OCI-LY7 (cell line): ENCODE measurements around the gene LLGL1. TPM values are rescaled to one million over a fixed set of nuclear protein-coding genes. Genes with fewer than 3 reads are reported as not detected.

Source experiments
- BruUV-seq: library from RNA; stranded (reverse); fragments of 400-500 nt; replicated peaks from 2 replicates; lab custom pipeline; 2021; lab: Mats Ljungman, UMichigan
- CTCF ChIA-PET: fragments of 300-600 bp; sonication (Branson Sonifier 250); formaldehyde crosslinking; loops from one replicate; lab custom pipeline; 2022; ENCODE audit warnings: antibody characterized with exemption; ENCODE audit not compliant: unreplicated experiment; lab: Charles Lee
- POLR2A ChIA-PET: fragments of 300-600 bp; sonication (Branson Sonifier 250); formaldehyde crosslinking; loops from one replicate; lab custom pipeline; 2022; ENCODE audit warnings: antibody characterized with exemption; lab: Charles Lee
- DNase-seq: peaks from one replicate; pipeline ENCODE4 v3.0.0-alpha.2; 2015; ENCODE audit warnings: low spot score
- H2AFZ ChIP-seq: fragments of 200-600 bp; sonication (generic), shearing (Covaris generic); 2 replicates; pipeline ENCODE4 v1.6.1; 2014; ENCODE audit warnings: mild to moderate bottlenecking, antibody characterized with exemption, low read length, moderate library complexity
- H3K27ac ChIP-seq: fragments of 200-600 bp; sonication (generic); 2 replicates; pipeline ENCODE4 v1.5.1; 2014; ENCODE audit warnings: mixed run types, low read depth, mild to moderate bottlenecking, moderate library complexity, low read length, inconsistent platforms; ENCODE audit not compliant: poor library complexity, severe bottlenecking
- H3K36me3 ChIP-seq: fragments of 200-600 bp; sonication (generic); 2 replicates; pipeline ENCODE4 v1.6.1; 2014; ENCODE audit warnings: mild to moderate bottlenecking, antibody characterized with exemption, low read length, moderate library complexity, mixed read lengths; ENCODE audit not compliant: insufficient read depth
- H3K4me1 ChIP-seq: fragments of 200-600 bp; sonication (generic); 2 replicates; pipeline ENCODE4 v1.5.1; 2014; ENCODE audit warnings: mild to moderate bottlenecking, low read length; ENCODE audit not compliant: insufficient read depth, poor library complexity, severe bottlenecking
- H3K4me2 ChIP-seq: fragments of 200-600 bp; sonication (generic); 2 replicates; pipeline ENCODE4 v1.6.1; 2014; ENCODE audit warnings: mild to moderate bottlenecking, low read length
- H3K4me3 ChIP-seq: fragments of 200-600 bp; sonication (generic); 2 replicates; pipeline ENCODE4 v1.5.1; 2014; ENCODE audit warnings: mild to moderate bottlenecking, low read depth, low read length; ENCODE audit not compliant: poor library complexity, severe bottlenecking
- H3K79me2 ChIP-seq: fragments of 200-600 bp; sonication (generic); 2 replicates; pipeline ENCODE4 v1.6.1; 2016; ENCODE audit warnings: low read depth, mild to moderate bottlenecking, low read length, moderate library complexity, mixed read lengths; ENCODE audit not compliant: insufficient read depth
- H3K9me2 ChIP-seq: fragments of 200-600 bp; sonication (generic); 2 replicates; pipeline ENCODE4 v1.6.1; 2016; ENCODE audit warnings: mild to moderate bottlenecking, low read length, mixed read lengths; ENCODE audit not compliant: insufficient read depth
- H3K9me3 ChIP-seq: fragments of 200-600 bp; sonication (generic); 2 replicates; pipeline ENCODE4 v1.6.1; 2014; ENCODE audit warnings: mild to moderate bottlenecking, mixed run types, low read length, mixed read lengths
- H4K20me1 ChIP-seq: fragments of 200-600 bp; sonication (generic); 2 replicates; pipeline ENCODE4 v1.6.1; 2014; ENCODE audit warnings: mild to moderate bottlenecking, antibody characterized with exemption, low read length, moderate library complexity, mixed read lengths; ENCODE audit not compliant: insufficient read depth
- EZH2phosphoT487 ChIP-seq: fragments of 200-600 bp; sonication (generic); IDR thresholded peaks from 2 replicates; pipeline ENCODE4 v1.6.1; 2018; ENCODE audit warnings: low read depth, borderline replicate concordance, mild to moderate bottlenecking, mixed run types, antibody characterized with exemption, low read length, moderate library complexity, mixed read lengths
- intact Hi-C: fragments of 100-400 bp; cut with micrococcal nuclease; formaldehyde crosslinking; loops from one replicate; pipeline ENCODE4 v1.10.0; 2022; ENCODE audit not compliant: unreplicated experiment
- total RNA-seq, 2 experiments: library from RNA; depleted of rRNA in 1 of 2; stranded (reverse); fragments of >200 nt in 1 of 2; shearing (Covaris generic) in 1 of 2; gene quantifications; 2 replicates each; pipeline ENCODE4 v1.2.3, GENCODE V29; 2014 to 2022
- TF ChIP-seq, protein P1 (sequence below): fragments of 200-600 bp; sonication (generic); conservative IDR thresholded peaks from 2 replicates; pipeline ENCODE4 v1.5.1; 2014; ENCODE audit warnings: mild to moderate bottlenecking, antibody characterized with exemption, low read length, moderate library complexity, mixed read lengths

The LLGL1 gene
- total RNA-seq, 2 experiments from 2014 or later: 14.1 to 19.9 TPM

DNA sequence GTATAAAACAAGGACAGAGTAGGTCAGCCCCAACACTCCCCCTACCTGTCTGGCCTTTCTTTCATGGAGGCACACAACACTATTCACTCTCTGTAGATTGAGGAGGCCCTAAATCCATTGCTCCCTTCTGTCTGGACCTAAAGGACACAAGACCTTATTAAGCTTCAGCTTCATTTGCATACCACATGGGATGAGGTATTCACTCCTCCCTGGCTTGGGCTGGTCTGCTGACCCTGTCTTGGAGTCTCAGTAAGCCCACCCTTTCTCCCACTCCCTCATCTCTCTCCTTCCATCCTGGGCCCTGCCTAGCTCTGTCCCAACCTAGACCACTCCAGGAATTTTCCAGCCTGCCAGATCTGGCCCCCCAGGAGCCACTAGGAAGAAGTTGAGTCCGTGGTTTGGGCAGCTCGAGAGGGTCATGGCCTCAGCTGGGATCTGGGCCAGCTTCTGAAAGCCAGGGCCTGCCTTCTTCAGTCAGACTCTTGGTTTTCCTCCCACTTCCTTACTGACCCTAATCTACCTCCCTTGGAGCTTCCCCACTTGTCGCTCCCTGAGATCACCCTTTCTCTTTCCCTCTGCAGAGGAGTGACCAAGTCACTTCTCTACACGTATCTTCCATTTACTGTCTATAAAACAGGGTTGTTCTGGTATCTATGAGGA, 6.5 kb upstream of the LLGL1 start:
- intact Hi-C loops: no loop called here
- Histone ChIP-seq H3K27ac (no peak overlapping the region), H3K4me3 (no peak overlapping the region), H3K4me2 (no peak overlapping the region), H3K36me3 (no peaks in the 10 kb centered on the region), H3K9me2 (no peaks in the 10 kb centered on the region), H2AFZ (no peak overlapping the region), H4K20me1 (no peaks in the 10 kb centered on the region), H3K4me1 (no peaks in the 10 kb centered on the region), H3K9me3 (no peaks in the 10 kb centered on the region), H3K79me2 (no peaks in the 10 kb centered on the region)
- ChIA-PET POLR2A (no interaction called here), CTCF (interaction anchor here (0.6 kb wide), 1 partner anchor 18 kb away, joined by 3 read pairs; no protein-coding TSS in a partner anchor)
- TF ChIP-seq EZH2phosphoT487: no peak
- TF ChIP-seq, protein P1, sequence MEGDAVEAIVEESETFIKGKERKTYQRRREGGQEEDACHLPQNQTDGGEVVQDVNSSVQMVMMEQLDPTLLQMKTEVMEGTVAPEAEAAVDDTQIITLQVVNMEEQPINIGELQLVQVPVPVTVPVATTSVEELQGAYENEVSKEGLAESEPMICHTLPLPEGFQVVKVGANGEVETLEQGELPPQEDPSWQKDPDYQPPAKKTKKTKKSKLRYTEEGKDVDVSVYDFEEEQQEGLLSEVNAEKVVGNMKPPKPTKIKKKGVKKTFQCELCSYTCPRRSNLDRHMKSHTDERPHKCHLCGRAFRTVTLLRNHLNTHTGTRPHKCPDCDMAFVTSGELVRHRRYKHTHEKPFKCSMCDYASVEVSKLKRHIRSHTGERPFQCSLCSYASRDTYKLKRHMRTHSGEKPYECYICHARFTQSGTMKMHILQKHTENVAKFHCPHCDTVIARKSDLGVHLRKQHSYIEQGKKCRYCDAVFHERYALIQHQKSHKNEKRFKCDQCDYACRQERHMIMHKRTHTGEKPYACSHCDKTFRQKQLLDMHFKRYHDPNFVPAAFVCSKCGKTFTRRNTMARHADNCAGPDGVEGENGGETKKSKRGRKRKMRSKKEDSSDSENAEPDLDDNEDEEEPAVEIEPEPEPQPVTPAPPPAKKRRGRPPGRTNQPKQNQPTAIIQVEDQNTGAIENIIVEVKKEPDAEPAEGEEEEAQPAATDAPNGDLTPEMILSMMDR: no peak
- no TSS peak for BruUV-seq
- DNase-seq: no peak

DNA sequence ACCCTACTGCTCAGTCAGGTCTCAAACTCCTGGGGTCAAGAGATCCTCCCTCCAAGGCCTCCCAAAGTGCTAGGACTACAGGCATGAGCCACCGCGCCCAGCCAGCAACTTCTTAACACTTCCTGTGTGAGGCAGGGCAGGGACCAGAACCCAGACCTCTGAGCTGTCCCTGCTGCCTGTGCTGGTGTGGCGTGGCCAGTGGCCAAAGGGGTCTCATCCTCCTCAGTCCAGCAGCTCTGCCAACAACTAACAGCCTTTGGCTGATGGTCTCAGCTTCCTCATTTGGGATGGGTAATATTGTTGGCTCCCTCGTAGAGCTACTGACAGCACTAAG, 1.4 kb upstream of the LLGL1 start:
- BruUV-seq: no TSS peak
- Histone ChIP-seq H3K4me1 (peaks cover 15% of the 10 kb centered on the region), H3K79me2 (no peaks in the 10 kb centered on the region), H3K4me3 (no peak overlapping the region), H3K4me2 (no peak overlapping the region), H3K27ac (no peak overlapping the region), H2AFZ (no peak overlapping the region), H3K36me3 (no peaks in the 10 kb centered on the region), H3K9me3 (no peaks in the 10 kb centered on the region), H4K20me1 (no peaks in the 10 kb centered on the region), H3K9me2 (no peaks in the 10 kb centered on the region)
- DNase-seq: no peak
- intact Hi-C loops: no loop called here
- TF ChIP-seq EZH2phosphoT487: no peak
- TF ChIP-seq, protein P1: no peak
- ChIA-PET CTCF (no interaction called here), POLR2A (no interaction called here)

DNA sequence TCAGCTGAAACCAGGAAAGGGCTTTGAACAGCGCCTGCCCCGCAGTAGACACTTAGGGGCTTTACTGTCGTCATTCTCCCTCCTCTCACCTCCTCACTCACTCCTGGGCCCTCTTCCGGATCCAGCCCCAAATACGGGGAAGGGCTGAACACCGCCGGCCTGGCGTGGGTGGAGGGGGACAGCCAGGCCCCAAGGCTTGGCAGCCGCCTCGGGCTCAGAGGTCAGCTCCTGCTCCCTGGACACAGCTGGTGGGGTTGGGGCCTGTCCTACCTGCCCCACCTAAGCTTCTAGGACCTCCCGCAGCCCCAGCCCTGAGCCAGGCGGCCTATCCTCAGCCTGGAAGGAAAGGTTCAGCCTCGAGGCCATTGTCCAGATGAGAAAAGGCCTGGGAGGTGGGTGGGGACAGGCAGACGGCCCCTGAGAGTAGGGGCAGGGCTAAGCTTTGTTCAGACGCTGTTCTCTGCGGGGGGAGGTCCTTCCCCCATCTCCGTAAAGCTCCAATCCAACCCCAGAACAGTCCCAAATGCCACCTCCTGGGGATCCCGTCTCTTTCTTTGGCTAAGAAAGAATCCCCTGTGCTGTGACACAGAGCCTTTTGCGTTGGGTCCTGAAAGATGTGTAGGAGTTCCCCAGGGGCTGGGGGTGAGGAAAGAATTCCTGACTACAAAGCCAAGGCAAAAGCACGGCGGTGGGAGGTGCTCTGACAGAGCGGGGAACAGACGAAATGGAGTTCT, 881 bp upstream of the LLGL1 start:
- H3K27ac ChIP-seq: no peak overlapping the region
- peak overlapping the region; percentile 73 for H3K4me2 ChIP-seq
- peaks cover 15% of the 10 kb centered on the region for H3K4me1 ChIP-seq
- H3K9me2 ChIP-seq: no peaks in the 10 kb centered on the region
- no peaks in the 10 kb centered on the region for H4K20me1 ChIP-seq
- no peaks in the 10 kb centered on the region for H3K36me3 ChIP-seq
- ChIA-PET POLR2A (interaction anchor here (0.6 to 0.7 kb wide), 2 partner anchors 35 to 50 kb away, joined by 3 read pairs; no protein-coding TSS in a partner anchor), CTCF (no interaction called here)
- intact Hi-C loops: no loop called here
- H2AFZ ChIP-seq: peak overlapping the region; percentile 88
- BruUV-seq: no TSS peak
- H3K4me3 ChIP-seq: peak overlapping the region; percentile 56
- no peak for TF ChIP-seq EZH2phosphoT487
- TF ChIP-seq, protein P1: no peak
- no peak for DNase-seq
- no peaks in the 10 kb centered on the region for H3K79me2 ChIP-seq
- H3K9me3 ChIP-seq: no peaks in the 10 kb centered on the region
